ENCODE measurements around the gene PTPN14.
"Not testable (repeated sequence)": the region's sequence is repeated elsewhere in the genome, so short reads cannot be mapped to it uniquely, and the experiment has no call there.

PTPN14 gene

DNA sequence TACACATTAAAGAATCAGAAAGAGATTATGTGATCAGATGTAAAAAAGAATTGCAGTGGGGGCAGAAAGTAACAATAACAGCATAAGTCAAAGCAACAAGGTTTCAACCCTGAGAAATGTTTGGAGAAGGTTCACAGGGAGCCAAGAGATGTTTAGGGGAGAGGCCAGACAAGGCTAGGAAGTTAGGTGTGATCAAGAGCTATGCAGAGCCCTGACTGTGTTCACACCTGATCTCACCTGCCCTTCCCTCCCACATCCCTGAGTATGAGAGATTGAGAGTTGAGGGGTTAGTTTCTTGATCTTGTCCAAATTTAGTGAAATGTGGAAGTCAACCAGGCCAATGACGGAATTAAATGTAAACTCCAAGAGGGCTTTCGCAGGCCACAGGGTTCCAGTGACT lies 10.2 kb downstream of the PTPN14 start:
- DNase-seq (ENCODE audit: low spot score), result no peak

DNA sequence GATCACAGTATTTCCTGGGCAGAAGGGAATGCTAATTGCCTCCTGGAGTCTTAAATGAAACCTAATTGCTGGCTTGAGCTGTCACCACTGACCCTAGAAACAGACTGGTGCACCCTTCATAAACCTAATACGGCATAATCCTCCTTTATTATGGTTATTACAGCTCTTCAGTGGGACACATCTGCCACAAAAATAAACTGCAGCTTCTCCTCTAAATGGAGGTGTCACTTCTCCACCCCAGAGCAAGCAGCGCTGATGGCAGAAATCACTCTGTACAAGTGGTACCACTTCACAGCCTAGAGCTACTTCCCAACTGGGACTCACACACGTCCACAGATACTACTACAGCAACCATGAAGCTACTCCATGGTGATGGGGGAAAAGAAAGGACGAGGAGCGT lies 11.1 kb downstream of the PTPN14 start:
- no peak for DNase-seq (ENCODE audit: low spot score)

DNA sequence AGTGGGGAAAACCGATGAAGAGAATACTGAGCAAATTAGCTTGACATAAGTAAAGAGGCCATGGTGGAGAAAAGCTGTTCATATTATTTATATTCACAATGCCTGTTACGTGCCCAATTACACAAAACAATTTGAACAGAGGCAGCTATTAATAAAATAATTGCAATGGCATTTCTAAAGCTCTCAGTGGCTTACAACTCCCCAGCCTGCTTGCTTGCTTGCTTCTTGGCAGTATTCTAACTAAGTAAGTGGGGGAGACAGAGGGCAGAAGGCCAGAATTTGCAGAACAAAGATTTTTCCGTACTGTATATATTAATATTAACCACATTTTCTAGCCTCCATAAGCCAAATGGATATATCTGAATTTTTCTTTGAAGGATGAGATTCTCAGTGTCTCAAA lies 12.9 kb downstream of the PTPN14 start:
- no peak for DNase-seq (ENCODE audit: low spot score)

DNA sequence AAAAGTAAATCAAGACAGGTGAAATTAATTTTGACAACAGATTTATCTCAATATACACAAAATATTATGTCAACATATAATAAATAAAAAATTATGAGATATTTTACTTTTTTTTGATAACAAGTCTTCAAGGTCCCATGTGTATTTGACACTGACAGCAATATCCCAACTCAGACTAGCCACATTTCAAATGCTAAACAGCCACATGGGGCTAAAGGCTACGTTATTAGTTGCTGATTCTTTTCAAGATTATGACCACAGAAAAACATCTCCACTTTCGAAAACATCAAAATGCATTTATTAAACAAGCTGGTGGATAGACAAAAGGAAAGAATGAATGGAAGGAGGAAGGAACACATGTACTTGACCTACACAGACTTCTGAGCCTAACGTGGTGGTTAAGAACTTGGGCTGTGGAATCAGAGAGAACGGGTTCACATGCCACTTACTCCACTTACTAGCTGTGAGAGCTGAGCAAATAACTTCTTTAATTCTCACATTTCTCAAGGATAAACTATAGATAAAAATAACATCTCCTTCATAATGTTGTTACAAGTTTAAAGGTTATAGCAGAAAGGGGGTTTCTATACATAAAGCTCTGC lies 13.4 kb downstream of the PTPN14 start:
- no peak for DNase-seq (ENCODE audit: low spot score)

DNA sequence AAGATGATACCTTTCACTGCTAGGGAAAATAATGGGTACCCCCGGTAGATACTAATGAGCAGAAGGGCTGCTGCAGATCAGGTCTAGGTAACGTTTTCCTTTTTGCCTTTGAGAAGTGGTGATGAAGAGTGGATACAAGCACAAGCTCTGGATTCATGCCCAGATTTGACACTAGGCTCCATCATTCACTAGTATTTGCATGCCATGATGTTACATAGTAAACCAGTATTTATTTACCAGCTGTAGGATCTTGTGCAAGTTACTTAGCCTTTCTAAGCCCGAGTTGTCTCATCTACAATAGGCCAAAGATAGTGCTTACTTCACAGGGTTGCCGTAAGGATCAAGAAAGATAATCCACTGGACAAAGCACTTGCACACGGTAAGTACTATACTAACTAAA lies 14.2 kb downstream of the PTPN14 start:
- DNase-seq (ENCODE audit: low spot score), result no peak

DNA sequence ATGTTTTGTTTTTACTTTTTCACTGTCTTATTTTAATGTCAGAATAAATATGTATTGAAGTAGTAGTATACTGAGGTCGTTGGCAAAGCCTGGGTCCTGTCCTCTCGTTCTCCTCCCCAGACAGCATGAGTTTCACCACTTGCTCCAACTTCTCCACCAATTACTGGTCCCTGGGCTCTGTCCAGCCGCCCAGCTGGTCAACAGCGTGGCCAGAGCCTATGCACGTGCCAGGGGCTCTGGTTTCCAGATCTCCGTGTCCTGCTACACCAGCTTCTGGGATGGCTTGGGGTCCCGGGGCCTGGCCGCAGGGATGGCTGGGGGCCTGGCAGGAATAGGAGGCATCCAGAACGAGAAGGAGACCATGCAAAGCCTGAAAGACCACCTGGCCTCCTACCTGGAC lies 19.3 kb downstream of the PTPN14 start:
- DNase-seq (ENCODE audit: low spot score), result no peak

DNA sequence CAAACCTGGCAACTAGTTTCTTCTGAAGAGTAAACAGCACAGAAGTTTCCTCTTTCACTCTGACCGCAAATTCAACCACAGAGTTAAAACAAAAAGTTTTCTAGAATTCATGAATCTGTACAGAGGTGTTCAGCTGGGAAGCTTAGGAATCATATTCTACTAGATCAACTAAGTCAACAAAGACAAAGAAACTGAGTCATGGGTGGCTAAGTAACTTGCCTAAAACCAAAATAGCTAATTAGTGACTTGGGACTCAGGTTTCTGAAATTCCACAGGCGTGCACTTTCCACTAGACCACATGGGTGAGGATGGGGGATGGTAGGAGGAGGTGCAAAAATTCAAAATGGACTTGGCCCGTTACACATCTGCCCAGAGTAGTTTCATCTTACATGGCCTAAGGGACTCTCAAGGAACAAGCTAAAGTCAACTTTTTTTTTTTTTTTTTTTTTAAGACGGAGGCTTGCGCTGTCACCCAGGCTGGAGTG lies 25.8 kb downstream of the PTPN14 start:
- DNase-seq (ENCODE audit: low spot score), result no peak

DNA sequence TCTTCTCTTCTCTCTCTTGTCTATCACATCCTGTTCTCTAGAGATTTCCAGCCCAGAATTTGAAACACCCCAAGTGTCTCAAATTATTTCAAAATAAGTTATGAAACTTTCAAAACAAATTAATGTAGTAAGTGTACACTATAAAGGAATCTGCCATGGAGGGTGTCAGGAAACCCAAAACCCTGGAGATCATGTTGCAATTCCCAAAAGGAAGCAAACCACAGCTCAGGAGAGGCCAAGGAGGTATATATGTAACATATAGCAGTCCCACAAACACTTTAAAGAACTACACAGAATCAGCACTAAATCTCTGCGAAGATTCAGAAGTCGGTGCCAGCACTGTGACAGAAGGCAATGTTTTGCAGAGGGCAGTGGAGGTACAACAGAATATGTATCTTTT lies 26.6 kb downstream of the PTPN14 start:
- peak; percentile 33 for DNase-seq (ENCODE audit: low spot score)

DNA sequence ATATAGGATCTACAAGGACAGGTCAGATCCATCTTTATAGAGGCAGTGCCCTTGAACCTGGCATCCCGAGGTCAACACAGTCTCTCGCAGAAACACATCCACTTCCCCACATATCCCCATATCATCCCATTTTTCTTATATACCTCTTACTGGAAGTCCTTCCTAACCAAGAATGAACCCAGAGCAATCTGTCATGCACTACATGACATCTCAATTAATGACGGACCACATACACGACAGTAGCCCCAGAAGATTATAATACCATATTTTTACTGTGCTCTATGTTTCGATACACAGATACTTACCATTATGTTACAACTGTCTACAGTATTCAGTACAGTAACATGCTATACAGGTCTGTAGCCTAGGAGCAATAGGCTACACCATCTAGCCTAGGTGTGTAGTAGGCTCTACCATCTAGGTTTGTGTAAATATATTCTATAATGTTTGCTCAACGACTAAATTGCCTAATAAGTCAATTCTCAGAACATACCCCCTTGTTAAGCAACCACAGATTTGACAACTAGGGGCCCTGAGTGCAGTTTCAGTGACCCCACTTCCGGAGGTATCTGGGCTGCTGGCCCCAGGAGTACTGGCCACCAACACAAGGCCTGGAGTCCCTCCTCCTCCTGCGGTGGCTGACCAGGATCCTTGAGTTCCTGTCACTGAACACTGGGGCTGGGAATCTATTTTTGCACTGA lies 28.1 kb downstream of the PTPN14 start:
- DNase-seq (ENCODE audit: low spot score), result no peak

DNA sequence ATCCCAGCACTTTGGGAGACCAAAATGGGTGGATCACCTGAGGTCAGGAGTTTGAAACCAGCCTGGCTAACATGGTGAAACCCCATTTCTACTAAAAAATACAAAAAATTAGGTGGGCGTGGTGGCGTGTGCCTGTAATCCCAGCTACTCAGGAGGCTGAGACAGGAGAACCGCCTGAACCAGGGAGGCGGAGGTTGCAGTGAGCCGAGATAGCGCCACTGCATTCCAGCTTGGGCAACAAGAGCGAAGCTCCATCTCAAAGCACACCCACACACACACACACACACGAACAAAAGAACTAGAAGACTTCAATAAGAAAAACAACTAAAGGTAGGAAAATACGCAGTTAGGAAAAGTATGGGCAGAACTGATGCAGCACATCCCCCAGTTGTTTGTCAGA lies 29.9 kb downstream of the PTPN14 start:
- not testable (repeated sequence) for DNase-seq (ENCODE audit: low spot score)

DNA sequence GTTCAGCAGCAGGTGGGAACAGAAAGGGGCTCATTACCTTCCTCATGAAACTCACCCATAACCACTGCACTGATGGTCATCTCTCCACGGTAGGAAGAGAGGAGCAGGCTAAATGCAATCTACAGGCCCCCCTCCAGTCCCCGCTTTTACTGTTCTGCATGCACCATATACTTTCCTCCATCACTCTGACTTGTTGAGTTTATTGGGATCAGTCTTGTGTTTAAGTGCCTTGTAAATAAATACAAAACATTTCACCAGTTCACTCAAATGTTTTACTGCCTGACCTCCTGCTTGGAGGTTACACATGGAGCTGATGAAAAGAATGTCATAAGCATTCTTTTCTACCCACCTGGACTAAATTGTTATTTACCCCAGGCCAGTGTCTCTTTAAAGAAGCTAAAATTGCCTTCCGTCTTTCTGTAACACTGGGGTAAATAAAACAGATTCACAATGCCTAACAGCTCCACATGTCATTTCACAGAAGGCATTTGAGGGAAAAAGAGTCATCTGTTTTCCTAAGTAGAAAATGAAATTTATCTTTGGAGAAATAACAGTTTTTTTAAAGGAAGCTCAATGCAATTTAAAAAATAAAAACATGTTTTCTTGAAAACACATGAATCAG lies 30.7 kb downstream of the PTPN14 start:
- DNase-seq (ENCODE audit: low spot score), result no peak

DNA sequence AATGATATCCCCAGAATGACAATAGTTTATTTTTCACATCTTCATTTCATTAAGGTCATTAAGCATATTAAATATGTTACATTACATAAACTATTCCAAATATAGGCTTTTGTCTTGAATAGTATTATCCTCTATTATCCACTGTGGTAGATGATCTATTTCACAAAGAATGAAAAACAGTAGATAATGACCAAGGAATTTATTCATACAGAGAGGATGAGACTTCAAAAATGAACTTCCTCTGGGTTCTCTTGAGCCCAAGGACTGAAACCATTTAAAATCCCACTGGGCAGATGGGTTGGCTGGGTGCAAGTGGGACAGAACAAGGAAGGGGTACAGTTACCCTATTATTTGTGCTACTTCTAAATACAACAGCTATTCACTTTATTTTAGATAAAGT lies 33.0 kb downstream of the PTPN14 start:
- peak; percentile 63 for DNase-seq (ENCODE audit: low spot score)

DNA sequence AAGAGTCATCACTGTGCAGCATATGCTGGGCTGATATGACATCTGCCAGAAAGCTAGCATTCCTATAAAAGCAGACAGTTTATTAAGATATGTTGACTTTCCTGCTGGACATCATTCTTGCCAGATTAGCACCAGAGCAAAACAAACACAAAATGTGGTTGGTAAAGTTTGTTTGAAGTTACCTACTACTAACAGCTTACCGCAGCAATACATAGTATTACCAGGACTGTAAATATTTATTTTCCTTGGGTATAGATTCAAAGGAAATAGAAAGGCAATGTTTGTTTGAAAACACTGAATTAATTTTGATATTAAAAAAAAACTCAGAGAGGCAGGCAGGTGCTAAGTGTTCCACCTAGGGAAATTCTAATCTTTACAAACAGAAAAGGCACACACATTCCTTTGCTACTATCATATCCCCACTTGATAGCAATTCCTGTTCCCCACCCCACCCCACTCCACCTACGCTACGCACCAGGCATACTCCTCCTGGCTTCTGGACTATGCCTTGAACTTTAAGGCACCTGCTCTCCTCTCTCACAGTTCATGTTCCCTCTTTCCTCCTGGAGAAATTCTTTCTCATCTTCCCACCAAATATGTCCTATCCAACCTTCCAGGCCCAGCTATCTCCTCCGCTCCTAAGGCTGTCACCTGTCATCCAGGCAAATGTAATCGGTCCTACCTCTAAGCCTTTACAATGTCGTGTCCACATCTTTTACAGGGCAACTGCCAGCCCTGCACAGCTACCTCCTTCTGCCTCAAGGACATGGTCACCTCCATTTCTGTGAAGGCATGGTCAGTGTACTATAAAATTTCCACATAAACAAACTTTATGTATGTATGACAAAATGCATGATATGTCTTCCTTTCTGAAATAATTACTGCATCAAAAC lies 34.7 kb downstream of the PTPN14 start:
- no peak for DNase-seq (ENCODE audit: low spot score)

DNA sequence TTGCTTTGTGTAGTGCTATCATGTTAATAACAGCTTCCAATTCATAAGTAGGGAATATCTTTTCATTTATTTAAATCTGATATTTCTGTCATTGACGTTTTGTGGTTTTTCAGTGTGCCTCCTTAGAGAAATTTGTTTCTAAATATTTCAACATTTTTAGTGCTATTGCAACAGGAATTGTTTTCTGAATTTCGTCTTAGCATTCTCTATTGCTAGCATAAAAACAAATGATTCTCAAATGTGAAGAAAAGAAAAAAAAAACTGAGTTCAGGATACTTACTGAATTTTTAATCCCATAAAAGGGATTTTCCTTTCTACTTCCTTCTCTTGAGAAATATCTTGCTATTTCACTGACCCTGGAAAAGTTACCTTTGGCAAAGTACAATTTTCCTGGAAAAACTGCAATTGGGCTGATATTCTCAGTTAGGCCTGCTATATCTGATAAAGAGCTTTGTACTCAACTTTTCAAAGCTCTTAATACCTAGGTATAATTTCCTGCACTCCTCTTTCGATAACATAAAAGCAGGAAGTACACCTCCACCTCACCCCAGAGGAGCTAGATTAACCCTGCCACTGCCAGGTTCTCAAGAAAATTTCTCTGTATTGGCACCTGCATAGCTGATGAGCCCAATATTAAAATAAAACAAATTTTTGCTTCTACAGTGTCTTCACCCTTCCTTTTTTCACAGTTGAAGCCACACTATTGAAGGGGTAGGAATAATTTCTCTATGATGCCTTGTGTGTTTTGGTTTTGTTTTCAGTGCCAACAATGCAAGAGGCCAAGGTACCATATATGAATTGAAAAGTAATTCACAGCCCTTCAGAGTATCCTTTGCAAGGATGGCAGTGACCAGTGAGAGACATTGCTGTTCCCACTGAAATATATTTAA lies 35.6 kb downstream of the PTPN14 start:
- DNase-seq (ENCODE audit: low spot score), result no peak

DNA sequence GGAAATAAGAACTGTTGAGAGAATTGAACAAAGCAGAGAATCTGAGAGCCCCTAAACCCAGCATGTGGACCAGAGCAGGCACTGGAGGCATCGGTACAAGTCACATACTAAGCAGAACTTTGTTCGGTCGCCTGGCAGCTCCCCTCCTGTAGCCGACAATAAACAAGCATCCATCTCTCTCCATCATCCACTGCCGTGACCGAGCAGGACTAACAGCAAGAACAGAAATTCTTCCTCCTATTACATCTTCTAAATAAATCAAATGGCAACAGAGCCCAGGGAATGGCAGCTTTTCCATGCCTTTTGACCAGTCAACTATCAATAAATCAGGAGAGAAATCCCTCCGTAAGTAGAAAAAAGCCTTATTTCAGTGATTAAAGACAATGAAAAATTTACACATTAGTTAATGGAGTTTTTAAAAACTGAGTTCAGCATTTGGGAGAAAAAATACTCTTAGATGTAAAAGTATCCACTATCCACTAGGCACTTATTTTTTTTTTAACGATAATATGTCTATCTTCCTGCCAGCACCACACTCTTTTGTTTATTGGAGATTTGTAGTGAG lies 36.5 kb downstream of the PTPN14 start:
- DNase-seq (ENCODE audit: low spot score), result no peak

DNA sequence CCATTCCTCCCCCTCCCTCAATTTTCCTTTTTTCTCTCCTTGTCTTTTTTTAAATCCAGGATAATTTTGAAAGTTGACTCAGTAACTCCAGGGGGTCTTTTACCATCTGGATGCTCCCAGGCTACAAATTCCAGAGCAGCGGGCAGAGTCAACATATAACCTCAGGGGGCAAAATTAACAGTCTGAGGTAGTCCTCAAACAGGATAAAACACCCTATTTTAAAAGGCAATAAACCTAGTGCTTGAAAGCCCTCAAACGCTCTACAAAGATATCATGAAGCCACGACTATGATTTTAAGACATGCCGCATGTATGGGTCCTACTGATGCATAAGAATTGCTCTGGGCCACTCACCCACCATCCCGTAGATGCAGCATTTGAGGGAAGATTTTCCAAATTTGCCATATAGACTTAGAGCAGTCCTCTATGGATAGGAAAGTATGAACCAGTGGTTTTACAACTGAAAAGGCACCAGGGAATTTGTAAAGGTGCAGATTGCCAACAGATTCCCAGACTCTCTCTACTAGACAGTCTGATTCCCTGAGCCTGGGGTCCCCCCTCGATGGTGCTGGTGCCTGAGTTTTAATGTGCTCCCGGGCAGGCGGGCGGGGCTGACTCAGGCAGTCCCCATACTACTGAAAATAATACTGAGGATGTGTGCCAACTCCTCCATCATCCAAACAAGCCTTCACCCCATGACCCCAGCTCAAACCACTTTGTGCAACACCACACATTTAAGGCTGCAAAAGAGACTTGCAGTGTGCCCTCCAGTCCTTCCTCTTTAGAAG lies 37.2 kb downstream of the PTPN14 start:
- peak; percentile 35 for DNase-seq (ENCODE audit: low spot score)

DNA sequence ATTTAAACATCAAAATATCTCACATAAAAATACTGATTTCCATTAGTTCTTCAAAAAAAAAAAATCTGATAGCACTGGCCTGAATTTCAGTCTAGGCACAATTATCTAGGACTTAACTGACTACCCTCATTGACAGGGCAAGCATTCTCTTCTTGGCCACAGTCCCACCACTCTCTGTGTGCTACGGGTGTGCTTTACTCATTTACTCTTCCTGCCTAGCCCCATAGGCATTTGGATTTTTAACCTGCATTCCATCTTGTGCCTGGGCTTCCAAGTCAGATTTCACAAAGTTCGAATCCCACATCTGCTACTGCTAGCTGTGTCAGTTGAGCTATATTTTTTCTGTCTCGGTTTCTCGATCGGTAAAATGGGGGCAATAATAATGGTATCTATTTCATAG lies 38.0 kb downstream of the PTPN14 start:
- no peak for DNase-seq (ENCODE audit: low spot score)

DNA sequence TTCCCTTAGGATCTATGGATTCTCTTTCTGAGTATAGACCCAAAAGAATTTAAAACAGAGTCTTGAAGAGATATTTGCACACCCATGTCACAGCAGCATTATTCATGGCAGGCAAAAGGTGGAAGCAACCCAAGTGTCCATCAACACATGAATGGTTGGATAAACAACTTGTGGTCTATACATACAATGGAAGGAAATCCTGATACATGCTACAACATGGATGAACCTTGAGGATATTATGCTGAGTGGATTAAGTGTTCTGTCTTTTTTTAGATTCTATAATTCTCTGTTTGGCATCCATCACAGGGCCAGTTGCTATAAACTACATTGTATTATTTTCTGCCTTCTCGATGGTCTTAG lies 39.8 kb downstream of the PTPN14 start:
- no peak for DNase-seq (ENCODE audit: low spot score)

DNA sequence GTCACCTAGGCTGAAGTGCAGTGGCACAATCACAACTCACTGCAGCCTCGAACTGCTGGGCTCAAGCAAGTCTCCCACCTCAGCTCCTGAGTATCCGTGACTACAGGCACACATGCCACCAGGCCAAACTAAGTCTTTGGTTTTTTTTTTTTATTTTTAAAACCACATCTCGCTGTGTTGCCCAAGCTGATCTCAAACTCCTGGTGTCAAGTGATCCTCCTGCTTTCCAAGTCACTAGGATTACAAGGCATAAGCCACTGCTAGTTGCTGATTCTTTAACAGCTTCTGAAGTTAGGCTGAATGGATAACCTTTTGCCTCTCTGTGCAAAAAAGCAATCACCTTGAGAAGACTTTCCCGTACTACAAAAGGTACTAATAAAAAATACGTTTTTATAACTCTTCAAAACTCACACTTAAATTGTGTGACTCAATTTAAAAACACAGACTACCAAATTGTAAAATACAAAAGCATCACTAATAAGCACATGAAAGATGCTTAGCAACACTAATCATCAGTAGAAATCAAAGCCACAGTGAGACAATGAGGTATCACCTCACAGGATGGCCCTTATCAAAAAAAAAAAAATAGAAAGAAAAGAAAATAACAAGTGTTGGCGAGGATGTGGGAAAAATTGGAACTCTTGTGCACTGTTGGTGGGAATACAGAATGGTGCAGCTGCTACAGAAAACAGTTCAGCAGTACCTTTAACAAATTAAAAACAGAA lies 40.3 kb downstream of the PTPN14 start:
- no peak for DNase-seq (ENCODE audit: low spot score)

DNA sequence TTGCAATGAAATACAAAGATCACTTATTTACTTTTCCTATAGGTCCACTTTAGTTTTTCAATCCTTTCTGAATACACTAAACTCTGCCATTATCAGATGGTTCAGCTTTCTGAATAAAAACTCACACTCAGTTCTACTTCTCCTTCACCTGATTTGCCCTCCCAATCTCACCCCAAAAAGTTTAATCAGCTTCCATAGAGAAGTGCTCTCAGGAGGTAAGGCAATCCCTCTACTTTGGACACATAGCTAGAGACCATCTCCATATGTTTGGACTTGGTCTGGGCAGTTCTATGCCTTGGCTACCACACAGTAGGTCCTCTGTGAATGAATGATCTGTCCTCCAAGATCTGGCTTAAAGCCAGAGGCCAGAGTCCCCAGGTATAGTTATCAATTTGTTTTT lies 40.9 kb downstream of the PTPN14 start:
- DNase-seq (ENCODE audit: low spot score), result no peak
